Kidney (tissue), 14 donors: ENCODE results near the gene TPPP2. TPM values are rescaled to one million over a fixed set of nuclear protein-coding genes. Genes with fewer than 3 reads are reported as not detected.

Experiments used
- DNase-seq, 5 donors: peaks; one replicate each; pipeline ENCODE4 v3.0.0-alpha.2; 2013 to 2020
- FAIRE-seq: peaks from 2 replicates; lab custom pipeline; 2012; peaks lifted over from hg19 to GRCh38; lab: Jason Lieb, UNC
- H3K27ac ChIP-seq, 2 donors: one replicate each; pipeline ENCODE4 v1.7.0; 2013; ENCODE audit warnings: low read depth in 2 of 2, low read length in 2 of 2, inconsistent platforms in 1 of 2
- H3K27me3 ChIP-seq: one replicate; pipeline ENCODE4 v1.7.1; 2013; ENCODE audit warnings: low read length, inconsistent platforms; ENCODE audit not compliant: control insufficient read depth, insufficient read depth
- H3K36me3 ChIP-seq, 3 donors: one replicate each; pipeline versions ENCODE4 v1.7.0 to v1.7.1; 2013; ENCODE audit warnings: low read length in 3 of 3, control low read depth in 1 of 3, inconsistent platforms in 1 of 3; ENCODE audit not compliant: insufficient read depth in 3 of 3, control insufficient read depth in 2 of 3
- H3K4me1 ChIP-seq, 3 donors: one replicate each; pipeline versions ENCODE4 v1.7.0 to v1.7.1; 2013; ENCODE audit warnings: low read length in 3 of 3, inconsistent platforms in 1 of 3, low read depth in 1 of 3; ENCODE audit not compliant: control insufficient read depth in 2 of 3, insufficient read depth in 2 of 3
- H3K4me3 ChIP-seq, 3 donors: one replicate each; pipeline versions ENCODE4 v1.7.0 to v1.8.1; 2013; ENCODE audit warnings: low read length in 3 of 3, control low read depth in 1 of 3, inconsistent platforms in 1 of 3
- H3K9ac ChIP-seq, 3 donors: one replicate each; pipeline versions ENCODE4 v1.7.0 to v1.7.1; 2013; ENCODE audit warnings: low read length in 3 of 3, control low read depth in 1 of 3, inconsistent platforms in 1 of 3
- H3K9me3 ChIP-seq, 3 donors: one replicate each; pipeline versions ENCODE4 v1.7.0 to v1.7.1; 2013; ENCODE audit warnings: low read length in 3 of 3, control low read depth in 1 of 3, inconsistent platforms in 1 of 3; ENCODE audit not compliant: control insufficient read depth in 2 of 3, insufficient read depth in 1 of 3
- CTCF ChIP-seq: IDR thresholded peaks from 3 replicates; pipeline ENCODE4 v1.5.1; 2012; ENCODE audit warnings: mild to moderate bottlenecking, moderate library complexity, borderline replicate concordance; ENCODE audit not compliant: insufficient read depth; ENCODE audit errors: extremely low read depth
- intact Hi-C: fragments of 100-400 bp; cut with DNase I; formaldehyde crosslinking; loops from one replicate; pipeline ENCODE4 v1.11.1; 2022
- polyA plus RNA-seq: library from polyadenylated mRNA; stranded (reverse); fragments of 350-450 nt; fragmentation: Illumina TruSeq; extraction: RNeasy Lipid Tissue Mini Kit (QIAGEN cat#74804); gene quantifications from one replicate; pipeline ENCODE4 v1.2.3, GENCODE V29; 2014; ENCODE audit warnings: low read depth, low replicate concordance; ENCODE audit not compliant: insufficient read depth
- total RNA-seq: library from RNA; stranded (reverse); fragmentation: NEBNext Ultra II Directional; extraction: Animal tissue kit (Norgen Biotek cat#: 25700); gene quantifications from one replicate; pipeline ENCODE4 v1.2.1, GENCODE V29; 2021
- donor health status: control.
- donor health status: control.
- donor health status: control.
- donor health status: control.
- donor health status: control.
- donor health status: DM: yes; HTN: yes; CAD: no.
- donor health status: Normal renal cell carcinoma (clear cell type).

Gene TPPP2
- total and polyA plus RNA-seq, 2 donors from 2014 or later: 1.3 TPM; not detected in 1

GRCh38 chr14:21018781-21019180 lies 11.2 kb upstream of the TPPP2 start:
- peaks cover 0 to 9% (median 4%) of the 10 kb centered on the region in 3 donors for H3K4me1 ChIP-seq
- DNase-seq: no peak
- no peaks in the 10 kb centered on the region for H3K27me3 ChIP-seq
- no peak overlapping the region for H3K9ac ChIP-seq
- intact Hi-C loops: loop anchor here (10.0 kb wide), 1 partner anchor 66 kb away; no protein-coding TSS in a partner anchor
- H3K27ac ChIP-seq: no peak overlapping the region
- no peaks in the 10 kb centered on the region for H3K9me3 ChIP-seq
- H3K4me3 ChIP-seq: no peak overlapping the region
- H3K36me3 ChIP-seq: peaks cover 0 to 24% (median 16%) of the 10 kb centered on the region in 3 donors
- FAIRE-seq: no peak
- TF ChIP-seq CTCF: no peak

- no peak overlapping the region for H3K27ac ChIP-seq
Observed at GRCh38 chr14:21019366-21019765, 10.7 kb upstream of the TPPP2 start.

GRCh38 chr14:21020977-21021545 lies 9.0 kb upstream of the TPPP2 start:
- H3K36me3 ChIP-seq: peaks cover 0 to 24% (median 16%) of the 10 kb centered on the region in 3 donors
- FAIRE-seq (no peak), DNase-seq (no peak)
- no peak overlapping the region for H3K4me3 ChIP-seq
- no peak overlapping the region for H3K9ac ChIP-seq
- H3K27me3 ChIP-seq: no peaks in the 10 kb centered on the region
- intact Hi-C loops: no loop called here
- no peak for TF ChIP-seq CTCF
- no peaks in the 10 kb centered on the region for H3K9me3 ChIP-seq
- H3K4me1 ChIP-seq: peaks cover 0 to 7% (median 5%) of the 10 kb centered on the region in 3 donors
- no peak overlapping the region for H3K27ac ChIP-seq

More at GRCh38 chr14:21019366-21019765, 10.7 kb upstream of the TPPP2 start:
- FAIRE-seq (no peak), DNase-seq (no peak)
- Histone ChIP-seq H3K36me3 (peaks cover 0 to 24% (median 16%) of the 10 kb centered on the region in 3 donors), H3K27me3 (no peaks in the 10 kb centered on the region), H3K9ac (no peak overlapping the region), H3K9me3 (no peaks in the 10 kb centered on the region), H3K4me1 (peaks cover 0 to 9% (median 4%) of the 10 kb centered on the region in 3 donors), H3K4me3 (no peak overlapping the region)
- TF ChIP-seq CTCF: no peak
- intact Hi-C loops: loop anchor here (10.0 kb wide), 1 partner anchor 65 kb away; no protein-coding TSS in a partner anchor
